ENCODE measurements around the gene CLIC1. TPM values are rescaled to one million over a fixed set of nuclear protein-coding genes. Genes with fewer than 3 reads are reported as not detected.

CLIC1 gene
- total and polyA plus RNA-seq, 2 experiments from 2014 or later = 269 to 296 TPM

- TF ChIP-seq ZNF462 (CRISPR knock-in tag; IDR thresholded peaks at IDR 0.05) = no peak
Measured at GRCh38 chr6:31692353-31692752, 44.0 kb downstream of the CLIC1 start (continued).

- no peak for ATAC-seq
- Mint-ChIP-seq H3K4me1 (no peaks in the 10 kb centered on the region; the same call in 2 of the 3 replicates), H3K9me3 (no peaks in the 10 kb centered on the region), H3K36me3 (ENCODE audit: low read depth) (peaks cover 21% of the 10 kb centered on the region), H3K27me3 (ENCODE audit: insufficient read depth, low read depth, poor library complexity) (peaks cover 3% of the 10 kb centered on the region), H3K27ac (no peak overlapping the region), H3K4me3 (no peak overlapping the region)
- Histone ChIP-seq H3K9me2 (ENCODE audit: insufficient read depth) (no peaks in the 10 kb centered on the region), H4K20me1 (replicated peaks; ENCODE audit: insufficient read depth) (no peaks in the 10 kb centered on the region), H3K27ac (ENCODE audit: low read depth) (no peak overlapping the region), H2AFZ (no peak overlapping the region), H3F3A (replicated peaks; ENCODE audit: low read depth) (no peaks in the 10 kb centered on the region), H3K4me2 (no peak overlapping the region), H3K4me1 (ENCODE audit: insufficient read depth) (no peaks in the 10 kb centered on the region), H3K27me3 (ENCODE audit: insufficient read depth) (no peaks in the 10 kb centered on the region), H3K4me3 (no peak overlapping the region), H3K36me3 (ENCODE audit: insufficient read depth) (peaks cover 6% of the 10 kb centered on the region; the same call in 1 of the 2 replicates), H3K79me2 (replicated peaks; ENCODE audit: insufficient read depth) (no peaks in the 10 kb centered on the region)
- no peak for DNase-seq (ENCODE audit: low spot score)
- TF ChIP-seq JUNB (IDR thresholded peaks at IDR 0.05; ENCODE audit: unreplicated experiment) = no peak
- no peak for TF ChIP-seq ZNF462 (CRISPR knock-in tag; IDR thresholded peaks at IDR 0.05)
- no peak for TF ChIP-seq CTCF (conservative IDR thresholded peaks at IDR 0.05; ENCODE audit: low read depth in 2 of 2)
- no peak for TF ChIP-seq ETS1 (IDR thresholded peaks at IDR 0.05)
- no peak for TF ChIP-seq POLR2AphosphoS5 (IDR thresholded peaks at IDR 0.05; ENCODE audit: low read depth)
Measured at GRCh38 chr6:31691564-31692108, 44.7 kb downstream of the CLIC1 start.
